Type B pancreatic cell (in vitro differentiated cells): ENCODE measurements around the gene POLR3A. TPM values are rescaled to one million over a fixed set of nuclear protein-coding genes. Genes with fewer than 3 reads are reported as not detected.
A peak's percentile ranks its signal among the peaks of the same experiment; 100 is the strongest.
"Not testable (repeated sequence)": the region's sequence is repeated elsewhere in the genome, so short reads cannot be mapped to it uniquely, and the experiment has no call there.

Source experiments
- DNase-seq: peaks from one replicate; pipeline ENCODE4 v3.0.0; 2021; ENCODE audit warnings: mixed read lengths; ENCODE audit not compliant: unreplicated experiment; ENCODE audit errors: extremely low spot score
- H3K27ac Mint-ChIP-seq: 2 replicates; pipeline ENCODE4 v1.8.0; 2021; ENCODE audit warnings: mild to moderate bottlenecking, mixed read lengths
- H3K27me3 Mint-ChIP-seq: 2 replicates; pipeline ENCODE4 v1.8.0; 2021; ENCODE audit warnings: mixed read lengths
- H3K36me3 Mint-ChIP-seq: 2 replicates; pipeline ENCODE4 v1.8.0; 2021; ENCODE audit warnings: mixed read lengths
- H3K4me1 Mint-ChIP-seq: one replicate; pipeline ENCODE4 v1.8.0; 2021; ENCODE audit warnings: mixed read lengths; ENCODE audit not compliant: unreplicated experiment
- H3K4me3 Mint-ChIP-seq: 2 replicates; pipeline ENCODE4 v1.8.0; 2021; ENCODE audit warnings: mild to moderate bottlenecking, mixed read lengths
- H3K9me3 Mint-ChIP-seq: 2 replicates; pipeline ENCODE4 v1.8.0; 2021; ENCODE audit warnings: mixed read lengths
- long read RNA-seq: library from polyadenylated mRNA; unstranded; transcript quantifications from one replicate; pipeline ENCODE4 v2.0.0, GENCODE V29; 2020
- total RNA-seq: library from RNA; stranded (reverse); gene quantifications from 2 replicates; pipeline ENCODE4 v1.2.1, GENCODE V29; 2021; ENCODE audit warnings: low replicate concordance
- TF ChIP-seq, protein P1 (sequence below): fragments of 200-600 bp; sonication (generic); conservative IDR thresholded peaks from 2 replicates; pipeline ENCODE4 v1.5.0; 2021; ENCODE audit warnings: antibody characterized with exemption, mild to moderate bottlenecking

POLR3A gene
- total RNA-seq = 22.3 and 23.8 TPM in 2 replicates
- long read RNA-seq, full-length matches to known transcripts = 1 of 52 reads
- long read RNA-seq, partial matches to known transcripts = 43 of 52 reads
- long read RNA-seq, other reads (novel, unspliced or antisense) = 8 of 52 reads

DNA sequence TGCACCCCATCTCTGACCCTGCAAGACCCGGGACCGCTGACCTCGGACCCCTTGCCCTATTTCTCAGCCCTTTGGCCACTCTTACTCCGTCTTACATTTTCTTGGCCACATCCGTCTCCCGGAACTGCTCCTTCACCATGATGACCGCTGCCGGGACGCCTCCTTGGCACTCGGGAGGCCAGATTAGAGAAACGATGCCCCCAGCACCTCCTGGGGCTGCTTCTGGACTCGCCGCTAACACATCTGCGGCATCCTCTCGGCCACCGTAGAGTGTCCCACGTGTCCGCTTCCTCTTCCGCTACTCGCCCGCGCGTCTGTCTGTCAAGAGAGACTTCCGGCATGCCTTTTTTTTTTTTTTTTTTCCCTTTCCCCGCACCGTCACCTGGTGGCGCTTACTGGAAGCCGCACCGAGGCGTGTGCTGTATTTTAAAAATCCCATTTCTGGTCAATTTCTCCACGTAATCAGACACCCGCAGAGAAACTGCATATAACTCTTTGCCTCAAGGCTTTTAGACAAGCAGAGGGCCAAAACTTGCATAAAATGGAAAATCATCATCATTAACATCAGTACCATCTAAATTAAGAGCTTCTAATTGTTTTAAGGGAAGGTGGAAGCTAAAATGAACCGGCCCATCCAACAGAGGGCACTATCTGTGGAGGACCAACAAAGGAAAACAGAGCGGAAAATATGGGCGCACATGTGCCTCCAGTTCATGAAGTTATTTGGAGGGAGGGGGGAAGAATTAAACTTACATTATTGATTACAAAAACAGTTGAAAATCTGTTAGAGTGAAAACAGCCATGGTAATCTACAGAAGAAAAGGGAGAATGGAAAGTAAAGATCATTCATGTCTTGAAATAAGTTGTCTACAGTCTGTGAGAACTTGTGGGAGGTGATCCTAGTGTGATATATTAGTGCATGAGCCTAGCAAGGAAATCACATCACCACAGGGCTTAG is at the start of gene POLR3A:
Gene POLR3A, minus strand, starts transcription at position 247 of the 958 bp plus-strand sequence. Its CDS starts 108 bp downstream, at position 139.
- peaks cover 6% of the 10 kb centered on the region for H3K9me3 Mint-ChIP-seq
- H3K4me3 Mint-ChIP-seq = peak within 1 kb of the TSS; percentile 99
- peak within 1 kb of the TSS; percentile 92 for H3K27ac Mint-ChIP-seq
- TF ChIP-seq, protein P1, sequence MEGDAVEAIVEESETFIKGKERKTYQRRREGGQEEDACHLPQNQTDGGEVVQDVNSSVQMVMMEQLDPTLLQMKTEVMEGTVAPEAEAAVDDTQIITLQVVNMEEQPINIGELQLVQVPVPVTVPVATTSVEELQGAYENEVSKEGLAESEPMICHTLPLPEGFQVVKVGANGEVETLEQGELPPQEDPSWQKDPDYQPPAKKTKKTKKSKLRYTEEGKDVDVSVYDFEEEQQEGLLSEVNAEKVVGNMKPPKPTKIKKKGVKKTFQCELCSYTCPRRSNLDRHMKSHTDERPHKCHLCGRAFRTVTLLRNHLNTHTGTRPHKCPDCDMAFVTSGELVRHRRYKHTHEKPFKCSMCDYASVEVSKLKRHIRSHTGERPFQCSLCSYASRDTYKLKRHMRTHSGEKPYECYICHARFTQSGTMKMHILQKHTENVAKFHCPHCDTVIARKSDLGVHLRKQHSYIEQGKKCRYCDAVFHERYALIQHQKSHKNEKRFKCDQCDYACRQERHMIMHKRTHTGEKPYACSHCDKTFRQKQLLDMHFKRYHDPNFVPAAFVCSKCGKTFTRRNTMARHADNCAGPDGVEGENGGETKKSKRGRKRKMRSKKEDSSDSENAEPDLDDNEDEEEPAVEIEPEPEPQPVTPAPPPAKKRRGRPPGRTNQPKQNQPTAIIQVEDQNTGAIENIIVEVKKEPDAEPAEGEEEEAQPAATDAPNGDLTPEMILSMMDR = peak; percentile 84
- no peaks in the 10 kb centered on the region for H3K27me3 Mint-ChIP-seq
- DNase-seq = peak; percentile 95
- peaks cover 27% of the 10 kb centered on the region for H3K36me3 Mint-ChIP-seq
- H3K4me1 Mint-ChIP-seq = peaks cover 23% of the 10 kb centered on the region

DNA sequence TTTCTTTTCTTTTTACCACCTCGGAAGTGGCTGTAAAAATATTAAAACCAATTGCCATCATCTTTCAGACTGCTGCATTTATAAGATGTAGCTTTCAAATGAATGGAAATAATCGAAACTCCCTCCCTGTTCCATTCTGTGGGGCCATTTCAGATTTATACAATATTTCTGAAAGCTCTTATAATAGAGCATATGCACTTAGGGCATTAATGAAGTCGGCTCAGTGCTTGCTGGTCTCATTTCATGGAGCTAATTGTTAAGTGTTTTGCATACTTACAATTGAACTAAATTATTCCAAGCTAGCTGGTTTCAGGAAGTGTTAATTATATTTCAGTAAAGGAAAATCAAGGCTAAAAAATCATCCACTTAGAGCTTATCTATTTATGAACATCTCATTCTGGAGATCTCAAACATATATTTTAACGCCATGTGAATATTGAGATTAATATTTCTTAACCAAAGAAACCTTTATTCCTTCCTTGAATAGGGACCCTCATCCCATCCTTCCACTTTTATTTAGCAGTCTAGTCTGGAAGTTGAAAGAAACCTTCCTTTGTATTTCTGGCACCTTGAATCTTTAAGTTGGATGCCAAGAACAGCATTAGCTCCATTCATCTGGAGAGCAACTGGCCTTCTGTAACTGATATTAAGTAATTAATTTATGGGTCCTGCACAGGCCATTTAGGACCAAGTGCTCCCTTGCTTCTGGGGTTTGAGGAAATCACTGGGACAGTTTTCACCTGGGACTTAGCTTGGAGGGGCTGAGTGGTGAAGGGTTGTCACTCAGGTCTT is 49.4 kb upstream of the POLR3A start:
- H3K36me3 Mint-ChIP-seq = peaks cover 3% of the 10 kb centered on the region
- peaks cover 5% of the 10 kb centered on the region for H3K9me3 Mint-ChIP-seq
- TF ChIP-seq, protein P1 = no peak
- H3K27ac Mint-ChIP-seq = no peak overlapping the region
- no peaks in the 10 kb centered on the region for H3K27me3 Mint-ChIP-seq
- H3K4me3 Mint-ChIP-seq = no peak overlapping the region
- DNase-seq = no peak
- H3K4me1 Mint-ChIP-seq = no peaks in the 10 kb centered on the region

DNA sequence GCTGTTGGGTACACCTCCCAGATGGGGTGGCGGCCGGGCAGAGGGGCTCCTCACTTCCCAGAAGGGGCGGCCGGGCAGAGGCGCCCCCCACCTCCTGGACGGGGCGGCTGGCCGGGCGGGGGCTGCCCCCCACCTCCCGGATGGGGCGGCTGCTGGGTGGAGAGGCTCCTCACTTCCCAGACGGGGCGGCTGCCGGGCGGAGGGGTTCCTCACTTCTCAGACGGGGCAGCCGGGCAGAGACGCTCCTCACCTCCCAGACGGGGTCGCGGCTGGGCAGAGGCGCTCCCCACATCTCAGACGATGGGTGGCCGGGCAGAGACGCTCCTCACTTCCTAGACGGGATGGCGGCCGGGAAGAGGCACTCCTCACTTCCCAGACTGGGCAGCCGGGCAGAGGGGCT is 46.5 kb upstream of the POLR3A start:
- not testable (repeated sequence) for H3K4me1 Mint-ChIP-seq, DNase-seq, H3K36me3 Mint-ChIP-seq, H3K4me3 Mint-ChIP-seq, H3K9me3 Mint-ChIP-seq, H3K27ac Mint-ChIP-seq, H3K27me3 Mint-ChIP-seq

DNA sequence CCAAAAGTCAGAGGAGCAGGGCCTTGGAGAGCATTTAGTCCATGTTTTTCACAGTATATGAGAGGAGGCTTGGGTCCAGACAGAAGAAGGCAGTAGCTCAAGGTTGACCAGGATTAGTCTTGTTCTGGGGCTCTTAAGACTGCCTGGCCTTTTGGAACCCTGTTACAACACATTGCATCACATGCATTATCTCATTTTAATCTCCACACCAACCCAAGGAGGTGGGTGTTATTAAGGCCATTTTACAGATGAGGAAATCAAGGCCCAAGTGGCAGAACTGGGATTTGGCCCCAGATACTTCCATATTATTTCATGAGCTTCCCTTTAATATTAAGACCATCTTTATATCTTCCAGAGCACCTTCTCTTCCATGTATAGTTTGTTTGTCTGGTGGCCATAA is 43.2 kb upstream of the POLR3A start:
- DNase-seq = no peak
- Mint-ChIP-seq H3K4me1 (no peaks in the 10 kb centered on the region), H3K36me3 (peaks cover 3% of the 10 kb centered on the region), H3K4me3 (no peak overlapping the region), H3K27ac (no peak overlapping the region), H3K27me3 (no peaks in the 10 kb centered on the region), H3K9me3 (peaks cover 5% of the 10 kb centered on the region)
- TF ChIP-seq, protein P1 = no peak

DNA sequence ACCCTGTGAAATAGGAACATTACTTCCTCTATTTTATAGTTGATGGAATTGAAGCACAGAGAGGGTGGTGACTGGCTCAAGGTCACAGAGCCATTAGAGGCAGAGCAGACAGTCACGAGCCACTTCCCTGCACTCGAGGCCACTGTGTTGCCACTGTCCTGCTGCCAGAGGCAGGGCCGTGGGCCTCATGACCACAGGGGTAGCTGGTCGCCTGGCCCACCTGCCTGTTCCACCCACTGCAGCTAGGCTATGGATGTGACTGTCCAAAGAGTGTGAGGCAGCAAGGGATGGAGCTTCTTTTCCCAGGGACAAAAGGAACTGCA is 42.5 kb upstream of the POLR3A start:
- no peak for DNase-seq
- Mint-ChIP-seq H3K27ac (no peak overlapping the region), H3K27me3 (no peaks in the 10 kb centered on the region), H3K9me3 (peaks cover 5% of the 10 kb centered on the region), H3K36me3 (peaks cover 3% of the 10 kb centered on the region), H3K4me3 (no peak overlapping the region), H3K4me1 (no peaks in the 10 kb centered on the region)
- TF ChIP-seq, protein P1 = no peak
